ENCODE data around the gene ZNF492. TPM values are rescaled to one million over a fixed set of nuclear protein-coding genes. Genes with fewer than 3 reads are reported as not detected.
"Not testable (repeated sequence)": the region's sequence is repeated elsewhere in the genome, so short reads cannot be mapped to it uniquely, and the experiment has no call there.

Gene ZNF492
- total RNA-seq (under 1 TPM in 4 of 6 donors, not detected in 2; 0.06 to 0.31 (median 0.14) TPM), polyA plus RNA-seq (under 1 TPM in 1 of 2 donors, not detected in 1; 0.05 TPM)

- H3K4me3 ChIP-seq: peak within 1 kb of the TSS in 3 of 4 donors; percentile 58 to 70 (median 63)
- WGBS, 2 donors: 21 to 25% methylated on average over 36 of the region's 36 CpGs
- ATAC-seq (peak; percentile 95 to 99 (median 98)), DNase-seq (peak; percentile 72 to 88 (median 82))
- intact Hi-C loops (cut with DNase I); H3K36me3 ChIP-seq; FAIRE-seq; H3K27me3 ChIP-seq; H3K9me3 ChIP-seq; H3K27ac ChIP-seq; H3K4me1 ChIP-seq: not testable (repeated sequence)
Observed at GRCh38 chr19:22633706-22634449, at the start of gene ZNF492. Gene ZNF492 (plus strand): TSS chr19:22634324. CDS start chr19:22653400, 19,076 bp downstream.

- no peaks in the 10 kb centered on the region for H3K27me3 ChIP-seq
- FAIRE-seq: no peak
- H3K27ac ChIP-seq: no peak overlapping the region
- H3K9me3 ChIP-seq: no peaks in the 10 kb centered on the region
- H3K4me3 ChIP-seq: no peak overlapping the region
- 29 to 43% methylated on average over 10 to 11 of the region's 11 CpGs for WGBS, 2 donors
- no peaks in the 10 kb centered on the region for H3K36me3 ChIP-seq
- H3K4me1 ChIP-seq: no peaks in the 10 kb centered on the region
- DNase-seq: no peak
- intact Hi-C loops (cut with DNase I): no loop called here
- no peak for ATAC-seq
- no peak for TF ChIP-seq CTCF (IDR thresholded peaks at IDR 0.05)
Observed at GRCh38 chr19:22595422-22595821, 38.7 kb upstream of the ZNF492 start.

DNA sequence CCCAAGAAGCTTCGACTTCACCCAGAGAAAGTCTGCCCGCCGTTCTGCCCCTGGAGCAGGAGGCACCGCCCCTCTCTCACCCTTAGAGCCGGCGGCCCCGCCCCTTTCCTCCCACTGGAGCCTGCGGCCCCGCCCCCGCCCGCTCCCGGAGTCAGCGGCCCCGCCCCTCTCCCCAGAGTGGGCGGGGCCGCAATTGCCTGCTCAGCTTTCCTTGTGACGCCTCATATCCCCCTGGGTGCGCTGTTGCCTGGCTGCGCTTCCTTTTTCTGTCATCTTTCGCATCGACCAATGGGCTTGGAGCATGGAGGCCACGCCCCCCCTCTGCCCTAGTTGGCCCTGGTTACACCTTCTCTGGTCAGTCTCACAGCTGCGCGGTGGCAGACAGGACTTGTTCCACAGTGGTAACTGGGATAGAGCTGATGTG lies 38.2 kb upstream of the ZNF492 start:
- FAIRE-seq: no peak
- H3K27me3 ChIP-seq: no peaks in the 10 kb centered on the region
- TF ChIP-seq CTCF (IDR thresholded peaks at IDR 0.05): no peak
- intact Hi-C loops (cut with DNase I): no loop called here
- no peak overlapping the region for H3K27ac ChIP-seq
- peak in 3 of 4 donors; percentile 28 to 84 (median 38) for ATAC-seq
- no peak overlapping the region for H3K4me3 ChIP-seq
- no peaks in the 10 kb centered on the region for H3K4me1 ChIP-seq
- 9 to 12% methylated on average over 24 of the region's 24 CpGs for WGBS, 2 donors
- peak in 5 of 6 donors; percentile 8 to 52 (median 37) for DNase-seq
- no peaks in the 10 kb centered on the region for H3K9me3 ChIP-seq
- no peaks in the 10 kb centered on the region for H3K36me3 ChIP-seq

- Histone ChIP-seq H3K9me3 (no peaks in the 10 kb centered on the region), H3K27me3 (no peaks in the 10 kb centered on the region), H3K27ac (no peak overlapping the region), H3K36me3 (no peaks in the 10 kb centered on the region), H3K4me3 (no peak overlapping the region), H3K4me1 (no peaks in the 10 kb centered on the region)
- FAIRE-seq (no peak), DNase-seq (no peak), ATAC-seq (no peak)
- 68 to 72% methylated on average over 18 of the region's 18 CpGs for WGBS, 2 donors
- intact Hi-C loops (cut with DNase I): no loop called here
- TF ChIP-seq CTCF (IDR thresholded peaks at IDR 0.05): no peak
Observed at GRCh38 chr19:22600690-22601648, 33.2 kb upstream of the ZNF492 start.

- intact Hi-C loops (cut with DNase I): no loop called here
- WGBS, 2 donors: 62 to 70% methylated on average over 12 of the region's 12 CpGs
- no peaks in the 10 kb centered on the region for H3K36me3 ChIP-seq
- H3K9me3 ChIP-seq: no peaks in the 10 kb centered on the region
- H3K27me3 ChIP-seq: no peaks in the 10 kb centered on the region
- no peak for TF ChIP-seq CTCF (IDR thresholded peaks at IDR 0.05)
- H3K27ac ChIP-seq: no peak overlapping the region
- DNase-seq (no peak), FAIRE-seq (no peak), ATAC-seq (no peak)
- H3K4me3 ChIP-seq: no peak overlapping the region
- no peaks in the 10 kb centered on the region for H3K4me1 ChIP-seq
Observed at GRCh38 chr19:22601906-22602630, 32.1 kb upstream of the ZNF492 start.

All from pancreas (tissue), 10 donors.